HCT116 (cell line): Measurements from ENCODE around the gene ZBTB3. TPM values are rescaled to one million over a fixed set of nuclear protein-coding genes. Genes with fewer than 3 reads are reported as not detected.
A peak's percentile ranks its signal among the peaks of the same experiment; 100 is the strongest.

Experiments used
- ATAC-seq: fragments of 200-7000 bp; cut with Tn5 transposase; 2 replicates; pipeline ENCODE4 v1.9.1; 2020; ENCODE audit warnings: mild to moderate bottlenecking, moderate library complexity
- BruUV-seq: library from RNA; stranded (reverse); fragments of 400-500 nt; replicated peaks from 2 replicates; lab custom pipeline; 2021; lab: Mats Ljungman, UMichigan
- CTCF ChIA-PET: fragments of 300-600 bp; sonication (Branson Sonifier 250); formaldehyde crosslinking; loops from one replicate; lab custom pipeline; 2021; ENCODE audit warnings: antibody characterized with exemption; lab: Charles Lee
- POLR2A ChIA-PET: fragments of 300-600, 350-600 bp; sonication (Branson Sonifier 250); formaldehyde crosslinking; loops from one replicate; lab custom pipeline; 2021; ENCODE audit warnings: antibody characterized with exemption; lab: Charles Lee
- RAD21 ChIA-PET, 2 experiments: fragments of 300-600 bp; sonication (Branson Sonifier 250); formaldehyde crosslinking; loops; one replicate each; lab custom pipeline; 2023; ENCODE audit warnings: low total read pairs in 2 of 2; ENCODE audit not compliant: uncharacterized antibody in 2 of 2, unreplicated experiment in 2 of 2, low non-redundant PET in 1 of 2; lab: Charles Lee
- DNase-seq: peaks from one replicate; pipeline ENCODE4 v3.0.0-alpha.2; 2010; ENCODE audit warnings: low read depth, low spot score
- H2AFZ ChIP-seq: fragments of 200-600 bp; shearing (Covaris generic), sonication (generic); 2 replicates; pipeline ENCODE4 v1.6.1; 2017; ENCODE audit warnings: low read depth, mixed run types, mixed read lengths, antibody characterized with exemption, low read length; ENCODE audit not compliant: poor library complexity, severe bottlenecking
- H3K27ac ChIP-seq: 2 replicates; pipeline ENCODE4 v1.5.1; 2012; ENCODE audit warnings: low read depth, low read length
- H3K27me3 ChIP-seq: fragments of 200-600 bp; sonication (generic); 2 replicates; pipeline ENCODE4 v1.6.1; 2016; ENCODE audit warnings: mixed run types, low read length, mixed read lengths; ENCODE audit not compliant: insufficient read depth
- H3K36me3 ChIP-seq, 2 experiments: fragments of 200-500 bp in 1 of 2; fragments of 200-600 bp in 1 of 2; sonication (Bioruptor generic) in 1 of 2; sonication (generic) in 1 of 2; 2 replicates each; pipeline versions ENCODE4 v1.5.1 to v1.6.1; 2014 to 2016; ENCODE audit warnings: low read length in 2 of 2, inconsistent platforms in 1 of 2, mixed read lengths in 1 of 2, mixed run types in 1 of 2; ENCODE audit not compliant: insufficient read depth in 2 of 2, control insufficient read depth in 1 of 2
- H3K4me1 ChIP-seq, 2 experiments: fragments of 200-600 bp in 1 of 2; sonication (generic) in 1 of 2; 2 replicates each; pipeline versions ENCODE4 v1.5.1 to v1.6.1; 2012 to 2017; ENCODE audit warnings: low read length in 2 of 2, inconsistent platforms in 1 of 2, mild to moderate bottlenecking in 1 of 2, mixed read lengths in 1 of 2, mixed run types in 1 of 2, moderate library complexity in 1 of 2; ENCODE audit not compliant: insufficient read depth in 2 of 2, control insufficient read depth in 1 of 2
- H3K4me2 ChIP-seq: fragments of 200-600 bp; sonication (generic); 2 replicates; pipeline ENCODE4 v1.6.1; 2017; ENCODE audit warnings: mixed run types, low read length, mixed read lengths
- H3K4me3 ChIP-seq, 2 experiments: fragments of 200-600 bp in 1 of 2; sonication (generic) in 1 of 2; replicated peaks in 1 of 2; 2 replicates each; pipeline ENCODE4 v1.5.1; 2011 to 2016; ENCODE audit warnings: low read length in 2 of 2, control low read depth in 1 of 2, low read depth in 1 of 2, mild to moderate bottlenecking in 1 of 2, mixed read lengths in 1 of 2, mixed run types in 1 of 2
- H3K79me2 ChIP-seq: fragments of 200-600 bp; sonication (generic); 2 replicates; pipeline ENCODE4 v1.6.1; 2017; ENCODE audit warnings: mild to moderate bottlenecking, mixed run types, low read length, moderate library complexity, mixed read lengths; ENCODE audit not compliant: insufficient read depth
- H3K9ac ChIP-seq: fragments of 200-600 bp; sonication (generic); 2 replicates; pipeline ENCODE4 v1.6.1; 2016; ENCODE audit warnings: low read length, mixed read lengths
- H3K9me2 ChIP-seq: fragments of 200-600 bp; sonication (generic), shearing (Covaris generic); 2 replicates; pipeline ENCODE4 v1.6.1; 2017; ENCODE audit warnings: mixed run types, mild to moderate bottlenecking, moderate library complexity; ENCODE audit not compliant: insufficient read depth
- H3K9me3 ChIP-seq, 2 experiments: fragments of 200-500 bp in 1 of 2; fragments of 200-600 bp in 1 of 2; sonication (Bioruptor generic) in 1 of 2; sonication (generic) in 1 of 2; 2 replicates each; pipeline ENCODE4 v1.6.1; 2014 to 2017; ENCODE audit warnings: low read length in 2 of 2, mixed read lengths in 2 of 2, inconsistent platforms in 1 of 2, low read depth in 1 of 2, mild to moderate bottlenecking in 1 of 2, mixed run types in 1 of 2, moderate library complexity in 1 of 2; ENCODE audit not compliant: control insufficient read depth in 1 of 2, insufficient read depth in 1 of 2
- H4K20me1 ChIP-seq: fragments of 200-600 bp; sonication (generic), shearing (Covaris generic); 2 replicates; pipeline ENCODE4 v1.6.1; 2017; ENCODE audit warnings: mixed run types, mild to moderate bottlenecking, moderate library complexity; ENCODE audit not compliant: insufficient read depth
- CBX3 ChIP-seq: IDR thresholded peaks from 2 replicates; pipeline ENCODE4 v1.6.1; 2012; ENCODE audit warnings: low read depth
- CEBPB ChIP-seq: IDR thresholded peaks from 2 replicates; pipeline ENCODE4 v1.6.1; 2012; ENCODE audit warnings: low read depth
- EGR1 ChIP-seq: IDR thresholded peaks from 2 replicates; pipeline ENCODE4 v1.6.1; 2012; ENCODE audit warnings: low read depth
- ELF1 ChIP-seq: IDR thresholded peaks from 2 replicates; pipeline ENCODE4 v1.6.1; 2012; ENCODE audit warnings: low read depth, borderline replicate concordance
- EZH2 ChIP-seq: fragments of 200-600 bp; sonication (generic); IDR thresholded peaks from 2 replicates; pipeline ENCODE4 v1.6.1; 2017; ENCODE audit warnings: antibody characterized with exemption, mixed run types
- EZH2phosphoT487 ChIP-seq: fragments of 200-600 bp; IDR thresholded peaks from 2 replicates; pipeline ENCODE4 v1.6.1; 2018; ENCODE audit warnings: antibody characterized with exemption, borderline replicate concordance
- FOSL1 ChIP-seq: IDR thresholded peaks from 2 replicates; pipeline ENCODE4 v1.6.1; 2012; ENCODE audit warnings: low read depth
- JUND ChIP-seq: IDR thresholded peaks from 2 replicates; pipeline ENCODE4 v1.6.1; 2012
- POLR2A ChIP-seq: IDR thresholded peaks from 2 replicates; pipeline ENCODE4 v1.7.0; 2011; ENCODE audit warnings: borderline replicate concordance; ENCODE audit not compliant: insufficient read depth, insufficient read length; ENCODE audit errors: extremely low read depth
- POLR2AphosphoS5 ChIP-seq: IDR thresholded peaks from 2 replicates; pipeline ENCODE4 v1.6.1; 2011; ENCODE audit warnings: mild to moderate bottlenecking, low read depth, low read length, moderate library complexity
- RAD21 ChIP-seq: IDR thresholded peaks from 2 replicates; pipeline ENCODE4 v1.6.1; 2012; ENCODE audit warnings: low read depth, mild to moderate bottlenecking
- REST ChIP-seq: IDR thresholded peaks from 2 replicates; pipeline ENCODE4 v1.6.1; 2012; ENCODE audit warnings: low read depth
- SP1 ChIP-seq: IDR thresholded peaks from 2 replicates; pipeline ENCODE4 v1.6.1; 2012; ENCODE audit warnings: low read depth
- SRF ChIP-seq: IDR thresholded peaks from 2 replicates; pipeline ENCODE4 v1.6.1; 2012; ENCODE audit warnings: low read depth
- TCF7L2 ChIP-seq: IDR thresholded peaks from 2 replicates; pipeline ENCODE4 v1.7.0; 2011; ENCODE audit warnings: borderline replicate concordance, inconsistent platforms; ENCODE audit not compliant: insufficient read depth, insufficient read length; ENCODE audit errors: extremely low read depth
- intact Hi-C: fragments of 100-400 bp; cut with micrococcal nuclease; formaldehyde crosslinking; loops from 2 replicates; pipeline ENCODE4 v1.10.0; 2022
- total RNA-seq: library from RNA; stranded (reverse); gene quantifications from one replicate; pipeline ENCODE4 v1.2.1, GENCODE V29; 2021; ENCODE audit not compliant: unreplicated experiment
- TF ChIP-seq, protein P1 (sequence below): IDR thresholded peaks from 2 replicates; pipeline ENCODE4 v1.6.1; 2011; ENCODE audit warnings: mild to moderate bottlenecking, low read length, moderate library complexity; ENCODE audit not compliant: insufficient replicate concordance; ENCODE audit errors: extremely low read depth
- TF ChIP-seq, protein P2 (sequence below): IDR thresholded peaks from 2 replicates; pipeline ENCODE4 v1.6.1; 2012

The ZBTB3 gene
- total RNA-seq, 1 experiment from 2014 or later: 11.3 TPM

DNA sequence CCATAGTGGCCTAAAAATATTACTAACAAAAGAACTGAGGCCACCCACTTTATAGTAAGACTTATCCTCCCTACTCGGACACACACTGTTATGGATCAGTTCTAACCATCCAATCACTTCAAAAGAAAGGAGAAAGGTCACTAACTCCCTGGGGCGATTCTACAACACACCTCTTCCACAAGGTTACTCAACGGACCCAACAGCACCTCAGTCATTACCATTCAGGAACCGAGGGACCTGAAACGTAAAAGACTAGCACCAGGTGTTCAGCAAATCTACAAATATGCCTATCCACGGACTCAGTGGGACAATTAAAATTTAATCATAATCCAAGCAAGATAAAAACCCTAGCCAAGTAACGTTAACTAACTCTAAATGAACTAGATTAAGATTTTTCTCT, 28.3 kb downstream of the ZBTB3 start:
- Histone ChIP-seq H3K79me2 (peaks cover 86% of the 10 kb centered on the region), H3K9me2 (no peaks in the 10 kb centered on the region), H3K9me3 (no peaks in the 10 kb centered on the region), H4K20me1 (peaks cover 16% of the 10 kb centered on the region; the same call in 1 of the 2 replicates), H3K9ac (peak overlapping the region; percentile 93), H3K27ac (peak overlapping the region; percentile 96), H3K4me2 (peak overlapping the region; percentile 100), H3K4me3 (peak overlapping the region; percentile 98 to 100), H3K27me3 (no peaks in the 10 kb centered on the region), H3K36me3 (peaks cover 40 to 47% of the 10 kb centered on the region in 2 experiments), H2AFZ (no peak overlapping the region), H3K4me1 (peaks cover 14 to 25% of the 10 kb centered on the region in 2 experiments)
- ChIA-PET CTCF (no interaction called here), RAD21 (no interaction called here), POLR2A (no interaction called here)
- TF ChIP-seq POLR2AphosphoS5: no peak
- no peak for TF ChIP-seq SP1
- no peak for TF ChIP-seq JUND
- no peak for TF ChIP-seq POLR2A
- TF ChIP-seq EGR1: no peak
- TF ChIP-seq EZH2phosphoT487: no peak
- no peak for TF ChIP-seq EZH2
- no peak for TF ChIP-seq CEBPB
- TF ChIP-seq TCF7L2: no peak
- no peak for TF ChIP-seq REST
- TF ChIP-seq, protein P1, sequence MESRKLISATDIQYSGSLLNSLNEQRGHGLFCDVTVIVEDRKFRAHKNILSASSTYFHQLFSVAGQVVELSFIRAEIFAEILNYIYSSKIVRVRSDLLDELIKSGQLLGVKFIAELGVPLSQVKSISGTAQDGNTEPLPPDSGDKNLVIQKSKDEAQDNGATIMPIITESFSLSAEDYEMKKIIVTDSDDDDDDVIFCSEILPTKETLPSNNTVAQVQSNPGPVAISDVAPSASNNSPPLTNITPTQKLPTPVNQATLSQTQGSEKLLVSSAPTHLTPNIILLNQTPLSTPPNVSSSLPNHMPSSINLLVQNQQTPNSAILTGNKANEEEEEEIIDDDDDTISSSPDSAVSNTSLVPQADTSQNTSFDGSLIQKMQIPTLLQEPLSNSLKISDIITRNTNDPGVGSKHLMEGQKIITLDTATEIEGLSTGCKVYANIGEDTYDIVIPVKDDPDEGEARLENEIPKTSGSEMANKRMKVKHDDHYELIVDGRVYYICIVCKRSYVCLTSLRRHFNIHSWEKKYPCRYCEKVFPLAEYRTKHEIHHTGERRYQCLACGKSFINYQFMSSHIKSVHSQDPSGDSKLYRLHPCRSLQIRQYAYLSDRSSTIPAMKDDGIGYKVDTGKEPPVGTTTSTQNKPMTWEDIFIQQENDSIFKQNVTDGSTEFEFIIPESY: no peak
- TF ChIP-seq, protein P2, sequence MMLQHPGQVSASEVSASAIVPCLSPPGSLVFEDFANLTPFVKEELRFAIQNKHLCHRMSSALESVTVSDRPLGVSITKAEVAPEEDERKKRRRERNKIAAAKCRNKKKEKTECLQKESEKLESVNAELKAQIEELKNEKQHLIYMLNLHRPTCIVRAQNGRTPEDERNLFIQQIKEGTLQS: no peak
- TF ChIP-seq FOSL1: no peak
- TF ChIP-seq CBX3: no peak
- TF ChIP-seq ELF1: no peak
- TF ChIP-seq SRF: no peak
- no peak for TF ChIP-seq RAD21
- BruUV-seq: TSS peak; percentile 44
- DNase-seq (no peak), ATAC-seq (no peak)
- intact Hi-C loops: loop anchor here (5.0 kb wide), 1 partner anchor 37 kb away; the partner anchor contains the start of gene POLR2G
